GM21529 (cell line): ENCODE measurements around the gene C1QTNF2.

ENCODE experiments used
- ATAC-seq: cut with Tn5 transposase; IDR thresholded peaks from one replicate; pipeline ENCODE4 v1.9.1; 2021; ENCODE audit not compliant: unreplicated experiment

The C1QTNF2 gene

DNA sequence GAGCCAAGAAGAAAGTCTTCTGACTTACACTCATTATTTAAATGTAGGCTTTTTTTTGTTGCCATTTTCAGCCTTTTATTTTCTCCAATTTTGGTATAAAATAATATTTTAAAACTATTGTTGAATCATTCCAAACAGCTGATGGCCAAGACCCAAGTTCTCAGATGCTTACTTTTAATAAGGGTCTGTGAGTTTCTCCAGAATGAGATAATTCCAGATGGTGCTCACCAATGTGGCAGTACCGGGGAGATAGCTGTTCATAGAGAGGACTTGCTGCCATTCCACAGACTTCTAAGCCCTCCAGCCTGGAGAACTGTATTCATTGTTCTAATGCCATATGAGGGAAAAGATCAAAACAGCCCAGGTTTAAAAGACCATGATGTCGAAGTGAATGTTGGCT is 5.3 kb upstream of the C1QTNF2 start:
- ATAC-seq, result no peak

DNA sequence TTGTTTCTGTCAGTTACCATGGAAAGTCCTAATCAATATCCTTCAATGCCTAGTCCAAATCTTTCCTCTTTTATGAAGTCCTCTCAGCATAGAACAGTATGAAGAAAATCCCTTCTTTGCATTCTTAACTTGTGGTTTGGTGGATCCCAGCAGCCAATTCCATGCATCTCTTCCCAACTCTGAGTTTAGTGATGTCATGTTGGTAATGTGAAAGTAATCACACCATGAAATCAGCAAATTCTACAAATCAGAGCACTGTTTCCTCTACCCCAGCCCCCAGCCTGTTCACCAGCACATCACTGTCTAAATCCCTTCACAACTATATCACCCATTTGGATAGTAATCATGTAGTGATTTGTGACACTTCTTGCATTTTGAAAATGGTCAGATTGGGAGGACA is 4.7 kb upstream of the C1QTNF2 start:
- no peak for ATAC-seq

GRCh38 chr5:160371294-160371693 is 868 bp upstream of the C1QTNF2 start:
- ATAC-seq, result no peak

DNA sequence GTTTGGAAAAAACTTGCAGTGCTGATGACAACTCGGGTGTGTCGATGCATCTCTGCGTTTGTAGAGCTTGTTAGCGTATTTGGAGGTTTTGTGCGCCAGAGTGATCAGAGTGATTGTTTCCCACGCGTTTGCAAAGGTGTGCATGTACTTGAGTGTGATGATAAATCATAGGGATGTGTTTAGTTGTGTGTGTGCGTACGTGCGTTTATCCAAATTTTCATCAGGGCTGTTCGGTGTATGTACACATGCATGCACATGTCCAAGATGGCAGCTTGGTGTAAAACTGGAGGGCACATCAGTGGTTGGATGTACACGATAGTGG is 248 bp upstream of the C1QTNF2 start:
- no peak for ATAC-seq

DNA sequence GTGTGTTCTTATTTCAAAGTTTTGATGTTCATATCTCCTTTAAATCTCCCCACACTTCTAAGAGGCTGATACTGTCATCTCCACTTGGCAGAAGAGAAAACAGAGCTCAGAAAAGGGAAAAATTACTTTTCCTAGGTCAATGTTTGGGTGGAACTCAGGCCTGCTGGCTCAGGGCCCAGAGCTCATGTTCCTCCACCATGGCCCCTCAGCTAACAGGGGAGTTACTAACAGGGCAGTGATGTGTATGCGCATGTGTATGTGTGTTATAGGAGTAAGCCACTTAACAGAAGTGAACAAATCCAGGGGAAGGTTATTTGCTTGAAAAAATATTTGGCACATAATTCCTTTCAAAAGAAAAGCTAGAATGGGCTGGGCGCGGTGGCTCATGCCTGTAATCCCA is 2.5 kb downstream of the C1QTNF2 start:
- ATAC-seq, result no peak

DNA sequence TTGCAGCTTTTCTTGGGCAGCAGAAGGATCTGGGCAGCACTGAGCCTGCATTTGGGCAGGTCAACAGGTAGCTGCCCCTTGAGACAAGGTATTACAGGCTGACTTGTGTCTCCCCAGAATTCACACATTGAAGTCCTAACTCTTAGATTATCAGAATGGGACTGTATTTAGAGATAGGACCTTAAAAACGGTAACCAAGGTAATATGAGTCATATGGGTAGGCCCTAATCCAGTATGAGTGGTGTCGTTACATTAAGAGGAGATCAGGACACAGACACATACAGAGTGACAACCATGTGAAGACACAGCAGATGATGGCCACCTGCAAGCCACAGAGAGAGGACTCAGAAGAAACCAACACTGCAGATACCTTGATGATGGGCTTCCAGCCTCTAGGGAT is 3.2 kb downstream of the C1QTNF2 start:
- no peak for ATAC-seq

DNA sequence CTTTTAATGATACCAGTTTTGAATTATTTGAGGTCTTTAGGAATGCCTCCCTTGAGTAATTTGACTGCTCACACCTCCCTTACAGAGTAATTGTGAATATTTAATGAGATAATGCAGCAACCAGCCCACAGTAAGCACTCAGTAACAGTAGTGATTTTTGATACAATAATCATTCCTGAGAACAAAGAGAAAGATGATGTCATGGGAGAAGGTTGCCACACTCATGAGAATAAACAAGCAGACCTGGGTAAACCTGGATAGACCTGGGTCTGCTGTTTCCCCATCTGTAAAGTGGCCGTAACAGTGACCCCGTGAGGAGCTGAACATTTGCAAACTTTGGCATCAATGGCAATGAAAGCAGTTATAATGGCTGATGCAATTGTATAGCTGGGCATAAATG is 4.2 kb downstream of the C1QTNF2 start:
- ATAC-seq, result no peak

DNA sequence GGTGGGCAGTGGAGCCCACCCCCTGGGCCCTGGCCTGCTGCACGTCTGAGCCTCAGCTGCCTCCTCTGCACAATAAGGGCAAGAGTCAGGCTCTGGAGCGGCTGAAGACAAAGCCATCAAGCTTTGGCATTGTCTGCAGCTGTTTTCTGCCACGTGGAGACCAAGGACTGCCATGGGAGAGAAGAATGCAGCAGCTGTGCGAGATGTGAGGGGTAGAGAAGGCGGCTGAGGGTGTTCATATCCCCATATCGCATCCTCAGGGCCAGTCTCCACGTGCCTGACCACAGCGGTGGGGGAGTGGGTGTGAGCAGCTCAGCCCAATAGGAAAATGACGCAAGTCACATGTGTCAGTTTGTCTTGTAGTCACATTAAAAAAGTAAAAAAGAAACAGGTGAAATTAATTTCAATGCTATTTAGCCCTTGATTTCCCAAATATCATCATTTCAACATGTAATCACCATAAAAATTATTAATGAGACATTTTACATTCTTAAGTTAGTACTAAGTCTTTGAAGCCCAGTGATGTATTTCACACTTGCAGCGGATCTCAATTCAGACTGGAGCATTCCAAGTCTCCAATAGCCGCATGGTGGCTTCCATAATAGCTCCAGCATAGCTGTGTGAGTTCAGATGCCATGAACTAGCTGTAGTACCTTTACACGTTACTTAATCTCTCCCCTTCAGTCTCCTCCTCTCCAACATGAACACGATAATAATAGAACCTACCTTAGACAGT is 6.6 kb downstream of the C1QTNF2 start:
- ATAC-seq, result no peak

GRCh38 chr5:160363211-160363610 is 7.2 kb downstream of the C1QTNF2 start:
- ATAC-seq, result no peak

DNA sequence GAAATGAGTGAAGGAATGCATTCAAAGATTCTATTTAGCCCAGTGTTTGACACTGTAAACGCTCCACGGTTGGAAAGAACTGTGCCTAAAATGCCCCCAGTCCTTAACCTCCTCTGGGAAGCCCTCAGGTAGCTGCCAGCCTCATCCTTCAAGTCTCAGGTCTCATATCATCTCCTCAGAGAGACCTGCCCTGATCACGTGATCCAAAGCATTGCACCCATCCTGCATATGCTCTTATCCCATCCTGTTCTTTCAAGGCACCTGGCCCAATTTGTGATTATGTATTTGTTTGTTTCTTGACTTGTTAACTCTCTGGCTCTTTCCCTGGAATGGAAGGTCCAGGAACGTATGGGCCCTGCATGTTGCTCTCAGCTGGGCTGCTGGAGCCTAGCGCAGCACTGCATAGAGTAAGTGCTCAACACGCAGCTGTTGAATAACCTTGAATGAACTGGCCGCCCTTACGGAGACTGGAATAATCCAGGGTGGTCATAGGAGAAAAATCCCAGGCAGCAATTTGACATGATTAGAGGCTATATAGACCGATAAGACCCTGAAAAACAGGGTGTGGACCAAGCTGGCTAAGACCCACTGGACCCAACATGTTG is 8.7 kb downstream of the C1QTNF2 start:
- no peak for ATAC-seq

DNA sequence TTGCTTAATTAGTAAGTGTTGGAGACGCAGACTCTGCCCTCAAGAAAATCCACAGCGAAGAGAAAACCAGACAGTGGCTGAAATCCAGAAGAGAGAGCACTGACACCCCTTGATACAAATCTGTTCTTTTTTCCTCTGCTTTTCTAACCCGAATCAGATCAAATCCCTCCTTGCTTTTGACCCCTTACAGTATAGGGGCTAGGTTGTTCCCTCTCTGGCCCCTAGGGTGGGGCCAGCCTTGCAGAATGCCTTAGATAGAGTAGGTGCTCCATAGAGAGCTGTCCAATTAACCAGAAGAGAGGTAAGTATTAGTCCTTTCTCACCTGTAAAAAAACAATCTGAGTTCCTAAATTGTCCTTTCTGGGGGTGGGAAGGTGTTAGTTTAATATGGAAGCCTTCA is 10.1 kb downstream of the C1QTNF2 start:
- no peak for ATAC-seq

DNA sequence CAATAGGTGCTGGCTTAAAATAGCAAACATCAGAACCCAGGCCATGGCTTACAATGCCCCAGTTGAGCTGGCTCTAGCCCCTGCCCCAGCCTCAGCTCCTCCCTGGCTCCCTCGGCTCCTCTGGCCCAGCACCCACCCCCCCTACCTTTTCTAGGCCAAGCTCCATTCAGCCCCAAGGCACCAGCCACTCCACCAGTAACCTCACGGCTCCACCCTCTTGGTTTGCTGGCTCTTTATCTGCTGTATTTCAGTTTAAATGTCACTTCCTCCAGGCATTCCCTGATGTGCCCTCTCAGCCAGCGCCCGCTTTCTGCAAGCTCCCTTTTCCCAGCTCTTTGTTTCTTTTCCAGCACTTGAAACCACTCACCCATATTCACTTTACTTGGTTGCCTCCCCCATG is 10.6 kb downstream of the C1QTNF2 start:
- no peak for ATAC-seq

- no peak for ATAC-seq
Observed at GRCh38 chr5:160359242-160359641, 11.2 kb downstream of the C1QTNF2 start.

- no peak for ATAC-seq
Observed at GRCh38 chr5:160357861-160358411, 12.5 kb downstream of the C1QTNF2 start.

GRCh38 chr5:160357394-160357793 is 13.0 kb downstream of the C1QTNF2 start:
- ATAC-seq, result no peak

DNA sequence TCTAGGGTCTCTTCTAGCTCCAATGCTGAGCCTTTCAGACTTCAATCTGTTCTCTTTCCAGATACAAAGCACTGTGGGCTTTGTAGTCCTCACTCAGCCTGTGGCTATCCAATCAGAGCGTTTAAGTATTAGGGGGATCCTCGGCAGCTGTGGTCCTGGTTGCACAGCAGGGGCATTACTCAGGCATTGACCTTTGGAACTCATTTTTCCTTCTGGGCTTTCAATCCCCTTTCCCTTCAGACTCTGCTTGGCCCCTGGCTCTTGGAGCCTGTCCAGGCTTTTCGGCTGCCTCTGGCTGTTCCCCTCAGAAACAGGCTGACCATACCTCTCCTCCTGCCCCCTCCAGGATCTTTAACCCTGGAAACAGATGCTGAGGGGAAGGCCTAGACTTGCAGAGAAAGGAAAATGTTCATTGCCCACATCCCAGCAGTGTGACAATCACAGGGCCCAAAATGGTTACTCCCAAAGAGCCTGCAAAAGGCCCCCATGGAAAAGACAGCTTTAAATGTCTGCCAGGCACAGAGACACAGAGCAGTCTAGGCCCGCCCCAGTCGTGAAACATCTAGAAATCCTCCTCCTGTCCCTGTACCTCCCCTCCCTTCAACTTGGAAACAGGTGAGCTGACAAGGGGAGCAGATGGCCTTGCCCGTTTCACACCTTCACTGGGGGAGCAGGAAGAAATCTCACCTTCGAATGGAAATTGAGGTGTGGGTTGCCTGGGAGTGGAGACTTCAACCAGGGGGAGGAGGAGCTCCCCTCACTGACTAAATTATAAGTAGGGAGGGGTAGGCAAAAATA is 13.7 kb downstream of the C1QTNF2 start:
- no peak for ATAC-seq

DNA sequence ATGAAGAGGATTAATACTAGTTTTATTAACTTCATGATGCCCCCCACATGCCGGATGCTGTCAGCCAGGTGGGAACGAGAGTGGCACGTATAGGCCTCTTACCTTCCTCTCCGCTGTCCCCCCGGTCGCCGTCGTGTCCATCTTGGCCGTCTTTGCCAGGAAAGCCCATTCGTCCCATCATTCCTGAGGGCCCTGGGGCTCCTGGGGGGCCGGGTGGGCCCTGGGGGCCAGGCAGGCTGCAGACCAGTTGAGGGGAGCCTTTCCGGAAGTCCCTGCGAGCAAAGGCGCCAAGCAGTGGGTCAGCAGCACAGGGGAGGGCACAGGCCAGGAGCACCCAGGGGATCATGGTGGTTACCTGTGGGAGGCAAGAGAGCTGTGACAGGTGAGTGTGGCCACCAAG is 15.8 kb downstream of the C1QTNF2 start:
- ATAC-seq, result no peak

GRCh38 chr5:160353379-160353778 is 17.0 kb downstream of the C1QTNF2 start:
- no peak for ATAC-seq

DNA sequence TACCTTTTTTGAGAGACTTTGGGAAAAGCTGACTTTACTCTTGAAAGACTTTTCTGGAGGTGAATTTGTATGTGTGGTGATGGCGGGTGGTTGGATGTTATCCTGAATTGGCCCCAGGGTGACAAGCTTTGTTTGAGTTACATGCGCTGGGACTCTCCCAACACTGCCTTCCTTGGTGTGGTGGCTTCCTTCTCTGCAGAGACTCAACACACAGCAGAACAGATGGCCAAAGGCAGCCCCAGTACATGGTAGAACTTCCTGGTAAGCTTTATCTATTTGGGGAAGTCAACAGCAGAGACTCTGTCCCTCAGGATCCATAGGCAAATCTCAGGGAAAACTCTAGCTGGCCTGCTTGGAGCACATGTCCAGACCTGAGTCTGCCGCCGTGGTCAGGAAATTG is 18.1 kb downstream of the C1QTNF2 start:
- no peak for ATAC-seq

DNA sequence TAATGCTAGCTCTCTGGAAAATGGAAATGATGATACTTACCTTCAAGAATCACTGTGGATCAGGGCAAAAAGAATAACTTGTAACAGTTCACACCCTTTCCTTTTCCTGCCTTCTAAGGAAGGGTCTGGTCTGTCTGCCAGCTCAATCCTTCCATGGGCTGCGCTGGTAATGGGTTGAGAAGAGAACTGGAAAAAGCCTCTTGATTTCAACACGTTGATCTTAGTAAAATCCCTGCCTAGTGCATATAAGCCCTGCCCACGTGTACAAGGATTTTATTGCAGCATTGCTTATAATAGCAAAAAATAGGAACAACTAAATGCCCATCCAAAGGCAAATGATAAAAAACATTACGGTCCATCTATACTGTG is 20.5 kb downstream of the C1QTNF2 start:
- ATAC-seq, result no peak

DNA sequence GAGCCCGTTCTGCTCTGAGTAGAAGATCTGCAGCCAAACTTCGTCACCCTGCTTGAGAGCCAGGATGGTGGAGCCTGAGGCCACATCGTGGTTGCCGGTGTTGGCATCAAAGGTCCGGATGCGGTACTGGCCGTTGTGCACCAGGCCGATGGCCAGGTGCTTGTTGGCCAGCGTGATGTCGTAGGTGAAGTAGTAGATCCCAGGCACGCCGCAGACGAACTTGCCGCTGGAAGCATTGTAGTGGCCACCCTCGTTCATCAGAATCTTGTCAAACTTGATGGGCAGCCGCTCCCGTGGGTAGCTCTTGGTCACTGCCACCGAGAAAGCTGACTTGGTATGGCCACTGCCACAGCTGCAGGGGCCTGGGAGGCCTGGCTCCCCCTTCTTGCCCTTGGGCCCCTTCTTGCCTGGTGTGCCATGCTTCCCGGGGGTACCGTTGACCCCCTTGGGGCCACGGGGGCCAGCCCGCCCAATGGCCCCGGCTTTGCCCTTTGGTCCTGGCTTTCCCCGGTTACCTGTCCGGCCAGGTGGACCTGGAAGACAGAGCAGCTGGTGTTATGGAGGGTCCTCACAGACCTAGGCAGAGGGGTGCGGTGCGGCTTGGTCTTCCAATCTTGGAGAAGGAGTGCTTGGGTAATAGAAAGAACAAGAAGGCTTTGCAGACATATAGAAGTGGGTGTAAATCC is 21.0 kb downstream of the C1QTNF2 start:
- ATAC-seq, result no peak

DNA sequence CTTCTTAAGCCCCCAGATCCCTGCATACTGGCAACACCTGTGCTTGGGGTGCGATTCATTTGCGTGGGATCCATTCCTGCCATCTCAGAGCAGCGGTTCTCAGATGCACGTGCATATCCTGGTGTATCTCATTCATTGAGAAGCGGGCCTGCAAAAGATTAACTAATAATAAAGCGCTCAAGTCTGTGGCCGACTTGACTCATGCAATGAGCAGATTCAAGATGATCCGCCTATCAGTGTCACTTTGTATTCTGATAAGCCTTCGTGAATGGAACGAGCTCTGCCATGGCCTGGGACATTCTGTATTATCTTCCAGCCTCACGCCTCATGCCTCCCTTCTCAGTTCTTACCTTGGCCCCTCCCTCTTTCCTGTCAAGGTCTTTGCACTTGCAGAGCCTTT is 22.3 kb downstream of the C1QTNF2 start:
- ATAC-seq, result no peak
